ENCODE data around the gene MALRD1.
"Not testable (repeated sequence)": the region's sequence is repeated elsewhere in the genome, so short reads cannot be mapped to it uniquely, and the experiment has no call there.

The MALRD1 gene

GRCh38 chr10:19745672-19746071, 697.1 kb downstream of the MALRD1 start:
- no peaks in the 10 kb centered on the region for H3K4me1 ChIP-seq (ENCODE audit: insufficient read depth, low read length)
- 93% methylated on average over 4 of the region's 4 CpGs for WGBS
- H3K27ac ChIP-seq (ENCODE audit: low read depth, low read length), result no peak overlapping the region
- H3K9ac ChIP-seq (ENCODE audit: low read depth, low read length), result no peak overlapping the region
- no peaks in the 10 kb centered on the region for H3K9me3 ChIP-seq (ENCODE audit: insufficient read depth, low read depth, low read length)
- no peak overlapping the region for H3K4me3 ChIP-seq (ENCODE audit: low read length)
- no peaks in the 10 kb centered on the region for H3K27me3 ChIP-seq (ENCODE audit: insufficient read depth, low read length)
- H3K36me3 ChIP-seq (ENCODE audit: insufficient read depth, low read length), result no peaks in the 10 kb centered on the region

GRCh38 chr10:19749185-19749729, 700.7 kb downstream of the MALRD1 start:
- H3K36me3 ChIP-seq (ENCODE audit: insufficient read depth, low read length), result no peaks in the 10 kb centered on the region
- no peaks in the 10 kb centered on the region for H3K4me1 ChIP-seq (ENCODE audit: insufficient read depth, low read length)
- H3K4me3 ChIP-seq (ENCODE audit: low read length), result no peak overlapping the region
- H3K27ac ChIP-seq (ENCODE audit: low read depth, low read length), result no peak overlapping the region
- H3K9me3 ChIP-seq (ENCODE audit: insufficient read depth, low read depth, low read length), result no peaks in the 10 kb centered on the region
- H3K27me3 ChIP-seq (ENCODE audit: insufficient read depth, low read length), result no peaks in the 10 kb centered on the region
- H3K9ac ChIP-seq (ENCODE audit: low read depth, low read length), result no peak overlapping the region

GRCh38 chr10:19750972-19751371, 702.4 kb downstream of the MALRD1 start:
- Histone ChIP-seq H3K9me3 (ENCODE audit: insufficient read depth, low read depth, low read length) (no peaks in the 10 kb centered on the region), H3K27me3 (ENCODE audit: insufficient read depth, low read length) (no peaks in the 10 kb centered on the region), H3K27ac (ENCODE audit: low read depth, low read length) (no peak overlapping the region), H3K4me1 (ENCODE audit: insufficient read depth, low read length) (no peaks in the 10 kb centered on the region), H3K4me3 (ENCODE audit: low read length) (no peak overlapping the region), H3K9ac (ENCODE audit: low read depth, low read length) (no peak overlapping the region), H3K36me3 (ENCODE audit: insufficient read depth, low read length) (no peaks in the 10 kb centered on the region)
- WGBS, result no CpG with 5 or more reads among the region's 1 CpG

- Histone ChIP-seq H3K36me3 (ENCODE audit: insufficient read depth, low read length) (no peaks in the 10 kb centered on the region), H3K9ac (ENCODE audit: low read depth, low read length) (no peak overlapping the region), H3K27ac (ENCODE audit: low read depth, low read length) (no peak overlapping the region), H3K4me1 (ENCODE audit: insufficient read depth, low read length) (no peaks in the 10 kb centered on the region), H3K27me3 (ENCODE audit: insufficient read depth, low read length) (no peaks in the 10 kb centered on the region), H3K9me3 (ENCODE audit: insufficient read depth, low read depth, low read length) (no peaks in the 10 kb centered on the region), H3K4me3 (ENCODE audit: low read length) (no peak overlapping the region)
- 33% methylated on average over 1 of the region's 3 CpGs for WGBS
Observed at GRCh38 chr10:19756919-19757318, 708.3 kb downstream of the MALRD1 start.

GRCh38 chr10:19762026-19762425, 713.4 kb downstream of the MALRD1 start:
- H3K36me3 ChIP-seq (ENCODE audit: insufficient read depth, low read length), result no peaks in the 10 kb centered on the region
- 100% methylated on average over 1 of the region's 1 CpG for WGBS
- no peak overlapping the region for H3K27ac ChIP-seq (ENCODE audit: low read depth, low read length)
- H3K27me3 ChIP-seq (ENCODE audit: insufficient read depth, low read length), result no peaks in the 10 kb centered on the region
- H3K4me3 ChIP-seq (ENCODE audit: low read length), result no peak overlapping the region
- no peaks in the 10 kb centered on the region for H3K4me1 ChIP-seq (ENCODE audit: insufficient read depth, low read length)
- H3K9me3 ChIP-seq (ENCODE audit: insufficient read depth, low read depth, low read length), result no peaks in the 10 kb centered on the region
- no peak overlapping the region for H3K9ac ChIP-seq (ENCODE audit: low read depth, low read length)

- Histone ChIP-seq H3K27me3 (ENCODE audit: insufficient read depth, low read length) (no peaks in the 10 kb centered on the region), H3K36me3 (ENCODE audit: insufficient read depth, low read length) (no peaks in the 10 kb centered on the region), H3K27ac (ENCODE audit: low read depth, low read length) (no peak overlapping the region), H3K4me3 (ENCODE audit: low read length) (no peak overlapping the region), H3K9me3 (ENCODE audit: insufficient read depth, low read depth, low read length) (no peaks in the 10 kb centered on the region), H3K9ac (ENCODE audit: low read depth, low read length) (no peak overlapping the region), H3K4me1 (ENCODE audit: insufficient read depth, low read length) (peaks cover 9% of the 10 kb centered on the region; the same call in 1 of the 2 replicates)
- WGBS, result 89% methylated on average over 1 of the region's 1 CpG
Observed at GRCh38 chr10:19764111-19764510, 715.5 kb downstream of the MALRD1 start.

- H3K27ac ChIP-seq (ENCODE audit: low read depth, low read length), result no peak overlapping the region
- no peak overlapping the region for H3K9ac ChIP-seq (ENCODE audit: low read depth, low read length)
- H3K9me3 ChIP-seq (ENCODE audit: insufficient read depth, low read depth, low read length), result no peaks in the 10 kb centered on the region
- H3K36me3 ChIP-seq (ENCODE audit: insufficient read depth, low read length), result no peaks in the 10 kb centered on the region
- WGBS, result 32% methylated on average over 6 of the region's 7 CpGs
- no peaks in the 10 kb centered on the region for H3K27me3 ChIP-seq (ENCODE audit: insufficient read depth, low read length)
- peaks cover 9% of the 10 kb centered on the region; the same call in 1 of the 2 replicates for H3K4me1 ChIP-seq (ENCODE audit: insufficient read depth, low read length)
- no peak overlapping the region for H3K4me3 ChIP-seq (ENCODE audit: low read length)
Observed at GRCh38 chr10:19767876-19768275, 719.3 kb downstream of the MALRD1 start.

GRCh38 chr10:19769826-19770225, 721.2 kb downstream of the MALRD1 start:
- not testable (repeated sequence) for H3K4me1 ChIP-seq (ENCODE audit: insufficient read depth, low read length); H3K4me3 ChIP-seq (ENCODE audit: low read length); H3K9ac ChIP-seq (ENCODE audit: low read depth, low read length); H3K9me3 ChIP-seq (ENCODE audit: insufficient read depth, low read depth, low read length); H3K27me3 ChIP-seq (ENCODE audit: insufficient read depth, low read length); H3K36me3 ChIP-seq (ENCODE audit: insufficient read depth, low read length); H3K27ac ChIP-seq (ENCODE audit: low read depth, low read length)
- 89% methylated on average over 3 of the region's 3 CpGs for whole genome bisulfite sequencing

- Histone ChIP-seq H3K4me3 (ENCODE audit: low read length) (no peak overlapping the region), H3K4me1 (ENCODE audit: insufficient read depth, low read length) (peaks cover 4% of the 10 kb centered on the region; the same call in 1 of the 2 replicates), H3K27ac (ENCODE audit: low read depth, low read length) (no peak overlapping the region), H3K9ac (ENCODE audit: low read depth, low read length) (no peak overlapping the region), H3K27me3 (ENCODE audit: insufficient read depth, low read length) (no peaks in the 10 kb centered on the region), H3K9me3 (ENCODE audit: insufficient read depth, low read depth, low read length) (no peaks in the 10 kb centered on the region), H3K36me3 (ENCODE audit: insufficient read depth, low read length) (no peaks in the 10 kb centered on the region)
- 97% methylated on average over 2 of the region's 2 CpGs for WGBS
Observed at GRCh38 chr10:19772972-19773371, 724.4 kb downstream of the MALRD1 start.

GRCh38 chr10:19775296-19775695, 726.7 kb downstream of the MALRD1 start:
- 96% methylated on average over 2 of the region's 2 CpGs for WGBS

GRCh38 chr10:19777806-19778205, 729.2 kb downstream of the MALRD1 start:
- no peak overlapping the region for H3K4me3 ChIP-seq (ENCODE audit: low read length)
- no peaks in the 10 kb centered on the region for H3K4me1 ChIP-seq (ENCODE audit: insufficient read depth, low read length)
- H3K27me3 ChIP-seq (ENCODE audit: insufficient read depth, low read length), result no peaks in the 10 kb centered on the region
- H3K9me3 ChIP-seq (ENCODE audit: insufficient read depth, low read depth, low read length), result no peaks in the 10 kb centered on the region
- H3K27ac ChIP-seq (ENCODE audit: low read depth, low read length), result no peak overlapping the region
- no peak overlapping the region for H3K9ac ChIP-seq (ENCODE audit: low read depth, low read length)
- no peaks in the 10 kb centered on the region for H3K36me3 ChIP-seq (ENCODE audit: insufficient read depth, low read length)
- 78% methylated on average over 2 of the region's 2 CpGs for WGBS

More at GRCh38 chr10:19775296-19775695, 726.7 kb downstream of the MALRD1 start:
- no peak overlapping the region for H3K4me3 ChIP-seq (ENCODE audit: low read length)
- no peak overlapping the region for H3K9ac ChIP-seq (ENCODE audit: low read depth, low read length)
- H3K4me1 ChIP-seq (ENCODE audit: insufficient read depth, low read length), result no peaks in the 10 kb centered on the region
- H3K9me3 ChIP-seq (ENCODE audit: insufficient read depth, low read depth, low read length), result no peaks in the 10 kb centered on the region
- H3K27ac ChIP-seq (ENCODE audit: low read depth, low read length), result no peak overlapping the region
- no peaks in the 10 kb centered on the region for H3K27me3 ChIP-seq (ENCODE audit: insufficient read depth, low read length)
- H3K36me3 ChIP-seq (ENCODE audit: insufficient read depth, low read length), result no peaks in the 10 kb centered on the region

- Histone ChIP-seq H3K4me1 (ENCODE audit: insufficient read depth, low read length) (peaks cover 4% of the 10 kb centered on the region; the same call in 1 of the 2 replicates), H3K9ac (ENCODE audit: low read depth, low read length) (no peak overlapping the region), H3K27me3 (ENCODE audit: insufficient read depth, low read length) (no peaks in the 10 kb centered on the region), H3K27ac (ENCODE audit: low read depth, low read length) (no peak overlapping the region), H3K9me3 (ENCODE audit: insufficient read depth, low read depth, low read length) (no peaks in the 10 kb centered on the region), H3K4me3 (ENCODE audit: low read length) (no peak overlapping the region), H3K36me3 (ENCODE audit: insufficient read depth, low read length) (no peaks in the 10 kb centered on the region)
- 100% methylated on average over 1 of the region's 2 CpGs for WGBS
Observed at GRCh38 chr10:19778996-19779395, 730.4 kb downstream of the MALRD1 start.
